NCI-H1930 (cell line): ENCODE data around the gene NCOA5.

Source experiments
- DNase-seq, 2 experiments: peaks; one replicate each; lab custom pipeline; 2025; lab: John Stamatoyannopoulos, UW

Gene NCOA5

GRCh38 chr20:46089417-46090388 is at the start of gene NCOA5:
NCOA5 (minus strand) TSS chr20:46089962; CDS start chr20:46079424, 10,538 bp downstream.
- DNase-seq, result peak; percentile 95 to 99

GRCh38 chr20:46139266-46139889 is 49.6 kb upstream of the NCOA5 start:
- no peak for DNase-seq

GRCh38 chr20:46137816-46138215 is 48.1 kb upstream of the NCOA5 start:
- DNase-seq, result no peak

- no peak for DNase-seq
Observed at GRCh38 chr20:46135856-46136633, 46.3 kb upstream of the NCOA5 start.

- no peak for DNase-seq
Observed at GRCh38 chr20:46134716-46135115, 45.0 kb upstream of the NCOA5 start.

- no peak for DNase-seq
Observed at GRCh38 chr20:46133886-46134654, 44.3 kb upstream of the NCOA5 start.

GRCh38 chr20:46132705-46133120 is 43.0 kb upstream of the NCOA5 start:
- peak; percentile 57 to 76 for DNase-seq

GRCh38 chr20:46131396-46131795 is 41.6 kb upstream of the NCOA5 start:
- DNase-seq, result no peak

- no peak for DNase-seq
Observed at GRCh38 chr20:46130534-46130933, 40.8 kb upstream of the NCOA5 start.

GRCh38 chr20:46129955-46130481 is 40.3 kb upstream of the NCOA5 start:
- DNase-seq, result no peak

GRCh38 chr20:46128310-46129151 is 38.8 kb upstream of the NCOA5 start:
- peak; percentile 18 to 53 for DNase-seq

GRCh38 chr20:46127396-46128010 is 37.7 kb upstream of the NCOA5 start:
- no peak for DNase-seq

- no peak for DNase-seq
Observed at GRCh38 chr20:46126440-46127056, 36.8 kb upstream of the NCOA5 start.

- DNase-seq, result no peak
Observed at GRCh38 chr20:46123482-46124245, 33.9 kb upstream of the NCOA5 start.

- no peak for DNase-seq
Observed at GRCh38 chr20:46122516-46123481, 33.0 kb upstream of the NCOA5 start.

- DNase-seq, result no peak
Observed at GRCh38 chr20:46122071-46122470, 32.3 kb upstream of the NCOA5 start.

- DNase-seq, result no peak
Observed at GRCh38 chr20:46121184-46121930, 31.6 kb upstream of the NCOA5 start.
